Endothelial cell of umbilical vein (primary cell): ENCODE results near the gene CBFA2T3.

Experiments
- CTCF ChIP-seq, 2 donors: IDR thresholded peaks; 1 replicate in 1 of 2; 2 replicates in 1 of 2; pipeline ENCODE4 v1.5.1; 2011; ENCODE audit warnings: low read length in 2 of 2, mild to moderate bottlenecking in 2 of 2, moderate library complexity in 2 of 2, control low read depth in 1 of 2, inconsistent platforms in 1 of 2, low read depth in 1 of 2; ENCODE audit not compliant: insufficient read depth in 1 of 2; ENCODE audit errors: extremely low read depth in 1 of 2
- EZH2 ChIP-seq: IDR thresholded peaks from 2 replicates; pipeline ENCODE4 v1.6.1; 2012; ENCODE audit warnings: borderline replicate concordance, low read depth, mild to moderate bottlenecking, moderate library complexity, low read length, inconsistent platforms; ENCODE audit not compliant: severe bottlenecking
- FOS ChIP-seq: IDR thresholded peaks from 2 replicates; pipeline ENCODE4 v1.6.1; 2011; ENCODE audit warnings: mild to moderate bottlenecking, low read length, moderate library complexity, borderline replicate concordance; ENCODE audit not compliant: insufficient read depth
- GATA2 ChIP-seq: IDR thresholded peaks from 2 replicates; pipeline ENCODE4 v1.7.0; 2011; ENCODE audit warnings: low read depth, mild to moderate bottlenecking, moderate library complexity, mixed read lengths, low read length; ENCODE audit not compliant: insufficient read length, insufficient read depth
- JUN ChIP-seq: IDR thresholded peaks from 2 replicates; pipeline ENCODE4 v1.6.1; 2011; ENCODE audit warnings: borderline replicate concordance, low read depth; ENCODE audit not compliant: insufficient read length, insufficient read depth
- MAX ChIP-seq: IDR thresholded peaks from 2 replicates; pipeline ENCODE4 v1.6.1; 2011; ENCODE audit not compliant: insufficient read depth, insufficient read length
- POLR2A ChIP-seq: IDR thresholded peaks from 2 replicates; pipeline ENCODE4 v1.6.1; 2012; ENCODE audit warnings: low read depth, mild to moderate bottlenecking, control low read depth, low read length
- POLR2AphosphoS5 ChIP-seq: IDR thresholded peaks from 2 replicates; pipeline ENCODE4 v1.6.1; 2012; ENCODE audit warnings: low read depth, mild to moderate bottlenecking, control low read depth, low read length, moderate library complexity; ENCODE audit not compliant: insufficient read depth

- no peak for TF ChIP-seq POLR2A
- no peak for TF ChIP-seq CTCF (IDR thresholded peaks at IDR 0.05; ENCODE audit: extremely low read depth in 1 of 2, insufficient read depth in 1 of 2, low read depth in 1 of 2, low read length in 2 of 2)
- no peak for TF ChIP-seq JUN
- no peak for TF ChIP-seq MAX
- no peak for TF ChIP-seq EZH2
- no peak for TF ChIP-seq FOS
- no peak for TF ChIP-seq POLR2AphosphoS5
- no peak for TF ChIP-seq GATA2
These were observed 35.6 kb upstream of the CBFA2T3 start for GRCh38 chr16:89012622-89012995.
